ENCODE data around the gene PARN.
"Not testable (repeated sequence)": the region's sequence is repeated elsewhere in the genome, so short reads cannot be mapped to it uniquely, and the experiment has no call there.

The PARN gene

DNA sequence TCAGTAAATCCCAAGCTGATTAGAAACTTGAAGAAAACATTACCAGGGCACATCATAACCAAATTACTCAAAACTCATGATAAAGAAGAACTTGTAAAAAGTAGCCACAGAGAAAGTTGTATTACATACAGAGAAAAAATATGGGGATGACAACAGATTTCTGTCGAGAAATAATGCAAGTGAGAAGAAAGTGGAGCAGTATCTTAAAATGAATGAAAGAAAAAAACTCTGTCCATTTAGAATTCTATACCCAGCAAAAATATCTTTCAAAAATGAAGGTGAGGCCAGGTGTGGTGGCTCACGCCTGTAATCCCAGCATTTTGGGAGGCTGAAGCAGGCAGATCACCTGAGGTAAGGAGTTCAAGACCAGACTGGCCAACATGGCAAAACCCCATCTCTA is 165.9 kb downstream of the PARN start:
- DNase-seq = no peak

DNA sequence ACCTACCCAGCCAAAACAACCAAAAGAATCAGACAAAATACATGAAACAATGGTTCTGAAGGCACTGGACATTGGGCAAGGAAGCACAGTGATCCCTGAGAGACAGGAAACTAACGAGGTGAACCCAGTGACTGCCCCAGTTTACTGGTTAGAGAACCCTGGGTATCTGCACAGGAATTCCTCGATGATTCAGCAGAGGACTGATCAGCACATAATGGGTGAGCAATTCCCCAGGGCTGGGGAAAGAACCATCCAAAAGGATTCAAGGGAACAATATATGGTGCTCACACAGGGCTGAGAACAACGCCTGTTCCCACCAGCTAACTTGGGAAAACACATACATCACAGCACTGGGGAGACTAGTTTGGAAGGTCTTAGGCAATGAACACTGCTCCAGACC is 167.2 kb downstream of the PARN start:
- DNase-seq = no peak

DNA sequence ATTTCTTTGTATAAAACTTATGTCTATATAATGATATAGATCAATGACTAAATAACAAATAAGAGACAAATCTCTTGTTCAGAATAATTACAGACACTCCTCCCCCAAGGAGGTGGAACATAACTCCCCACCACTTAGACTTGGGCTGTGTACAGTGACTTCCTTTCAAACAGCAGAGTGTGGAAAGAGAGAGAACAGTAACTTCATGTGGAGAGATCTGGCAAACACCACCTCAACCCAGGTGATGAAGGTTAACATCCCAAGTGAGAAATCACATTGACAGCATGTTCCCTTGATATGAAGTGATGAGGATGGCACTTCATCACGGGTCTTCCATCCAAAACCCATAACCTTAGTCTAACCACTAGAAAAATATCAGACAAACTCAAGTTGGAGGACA is 169.3 kb downstream of the PARN start:
- no peak for DNase-seq

GRCh38 chr16:14458576-14458975 is 171.5 kb downstream of the PARN start:
- DNase-seq = no peak

- DNase-seq = no peak
Measured at GRCh38 chr16:14456793-14457481, 173.1 kb downstream of the PARN start.

DNA sequence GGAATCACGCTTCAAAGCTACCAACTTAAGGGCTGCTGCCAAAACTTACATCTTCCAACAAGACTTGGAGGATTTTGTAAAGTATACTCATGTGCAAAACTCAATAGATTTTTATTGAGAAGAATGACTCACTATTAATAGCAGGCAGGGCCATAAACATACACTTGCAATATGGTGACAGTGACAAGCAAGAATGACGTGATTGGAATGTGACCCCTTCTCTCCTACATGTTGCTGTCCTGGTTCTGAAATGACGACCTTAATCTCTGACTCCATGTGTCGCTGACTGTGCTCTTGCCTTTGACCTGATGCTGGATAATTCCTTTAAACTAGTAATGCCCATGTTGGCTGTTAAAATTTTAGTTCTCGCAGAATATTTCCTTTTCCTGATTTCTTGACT is 174.5 kb downstream of the PARN start:
- DNase-seq = no peak

DNA sequence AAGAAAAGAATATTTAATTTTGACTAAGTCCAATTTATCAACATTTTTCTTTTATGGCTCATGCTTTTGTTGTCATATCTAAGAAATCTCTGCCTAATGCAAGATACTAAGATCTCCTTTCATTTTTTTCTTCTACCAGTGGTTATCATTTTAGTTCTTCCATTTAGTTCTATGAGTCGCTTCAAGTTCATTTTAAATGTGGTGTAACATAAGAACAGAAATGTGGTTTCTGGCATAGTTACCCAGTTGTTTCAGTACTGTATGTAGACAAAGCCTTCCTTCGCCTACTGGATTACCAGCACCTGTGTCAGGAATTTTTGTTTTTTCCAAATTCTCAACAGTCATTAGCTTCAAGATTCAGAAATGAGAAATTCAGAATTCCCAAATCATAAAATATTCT is 175.7 kb downstream of the PARN start:
- DNase-seq = no peak

DNA sequence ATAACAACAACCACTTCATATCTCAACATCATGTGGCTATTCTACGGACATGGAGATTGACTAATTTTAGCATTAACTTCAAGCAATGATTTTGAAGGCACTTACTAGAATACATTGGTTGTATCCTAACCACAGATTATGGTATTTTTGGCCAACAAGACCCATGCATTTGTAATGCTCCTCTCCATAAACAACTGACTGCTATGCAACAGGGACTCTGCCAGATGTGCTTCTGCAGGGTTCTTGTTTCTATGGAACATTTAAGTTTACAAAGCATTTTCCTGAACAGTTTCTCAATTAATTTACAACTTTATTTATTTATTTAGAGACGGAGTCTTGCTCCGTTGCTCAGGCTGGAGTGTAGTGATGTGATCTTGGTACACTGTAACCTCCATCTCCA is 178.0 kb downstream of the PARN start:
- DNase-seq = no peak

- DNase-seq = no peak
Measured at GRCh38 chr16:14450846-14451245, 179.2 kb downstream of the PARN start.

DNA sequence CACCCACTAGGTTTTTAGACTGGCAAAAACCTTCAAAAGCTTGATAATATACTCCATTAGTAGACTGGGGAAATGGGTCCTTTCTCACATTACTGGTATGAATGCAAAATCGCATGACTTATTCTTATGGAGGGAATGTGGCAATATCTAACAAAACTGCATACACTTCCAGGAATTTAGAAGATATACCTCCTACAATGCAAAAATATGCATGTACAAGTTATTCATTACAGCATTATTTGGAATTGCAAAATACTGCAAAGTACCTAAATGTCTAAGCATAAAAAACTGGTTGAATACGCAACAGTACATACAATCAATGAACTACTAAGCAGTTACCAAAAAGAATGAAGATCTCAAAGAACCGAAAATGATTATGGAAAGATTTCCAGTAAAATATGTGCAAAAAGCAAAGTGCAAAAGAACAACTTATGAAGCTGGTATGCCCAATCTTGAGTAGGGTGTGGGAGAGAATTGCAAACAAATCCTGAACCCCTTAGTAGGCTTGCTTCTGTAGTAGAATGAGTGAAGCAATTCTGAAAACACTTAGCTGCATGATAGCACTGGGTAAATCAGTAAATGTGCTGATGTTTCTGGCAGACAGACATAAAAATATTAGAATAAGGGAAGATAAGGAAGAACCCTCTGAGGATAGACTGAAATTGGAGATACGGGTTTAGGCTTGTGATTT is 180.1 kb downstream of the PARN start:
- DNase-seq = no peak

GRCh38 chr16:14449334-14449733 is 180.7 kb downstream of the PARN start:
- DNase-seq = no peak

DNA sequence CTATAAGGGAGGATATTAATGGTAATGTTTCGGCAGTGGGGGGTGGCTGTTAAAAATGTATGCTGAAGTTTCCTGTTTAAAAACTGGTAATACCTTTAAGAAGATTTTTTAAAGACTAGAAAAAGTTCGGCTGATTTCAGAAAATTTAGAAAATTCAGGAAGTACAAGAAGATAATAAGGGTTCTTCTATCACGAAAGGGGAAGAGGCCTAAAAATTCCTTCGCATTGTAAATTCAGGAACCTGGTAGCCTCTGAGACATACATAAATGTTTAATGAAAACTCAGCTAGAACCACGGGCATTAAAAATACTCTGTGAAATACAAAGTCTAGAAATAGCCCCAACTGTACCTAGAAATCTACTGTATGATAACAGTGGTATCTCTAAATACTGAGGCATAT is 181.2 kb downstream of the PARN start:
- DNase-seq = no peak

GRCh38 chr16:14447783-14448182 is 182.3 kb downstream of the PARN start:
- no peak for DNase-seq

GRCh38 chr16:14446796-14447195 is 183.3 kb downstream of the PARN start:
- DNase-seq = no peak

- DNase-seq = no peak
Measured at GRCh38 chr16:14445937-14446715, 183.9 kb downstream of the PARN start.

GRCh38 chr16:14444979-14445810 is 184.9 kb downstream of the PARN start:
- DNase-seq = no peak

DNA sequence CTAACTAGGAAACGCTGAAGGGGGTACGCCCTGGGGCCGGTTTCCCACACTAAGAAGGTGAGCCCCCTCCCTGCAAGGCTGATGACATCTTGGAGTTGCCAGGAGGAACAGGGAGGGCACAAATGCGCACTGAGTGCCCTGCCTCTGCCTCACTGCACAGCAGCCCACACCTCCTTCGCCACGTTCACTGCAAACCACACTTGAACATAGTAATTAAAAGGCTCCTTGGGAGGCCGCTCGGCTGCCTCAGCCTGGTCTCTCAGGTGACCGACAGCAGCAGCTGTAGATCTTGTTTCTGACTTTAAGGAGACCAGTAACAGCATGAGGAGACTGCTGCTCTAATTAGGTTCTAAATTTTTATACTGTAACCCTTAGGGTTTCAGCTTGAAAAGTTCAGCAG is 188.5 kb downstream of the PARN start:
- DNase-seq = not testable (repeated sequence)

DNA sequence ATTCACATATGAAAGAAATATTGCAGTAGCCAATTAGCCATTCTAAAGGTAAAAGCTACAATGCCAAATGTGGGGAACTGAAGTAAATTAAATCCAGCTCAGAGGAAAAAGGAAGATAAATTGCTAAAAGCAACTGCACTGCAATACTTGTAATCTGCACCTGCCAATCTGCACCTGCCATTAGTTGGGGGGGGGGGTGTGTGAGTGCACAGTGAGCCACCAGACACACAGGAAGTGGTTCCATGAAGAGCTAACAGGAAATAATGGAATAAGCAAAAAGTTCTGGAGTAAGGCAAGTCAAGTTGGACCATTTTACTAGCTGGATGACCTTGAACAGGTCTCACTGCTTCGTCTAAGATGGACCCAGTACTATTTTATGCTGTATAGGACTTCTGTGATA is 191.8 kb downstream of the PARN start:
- no peak for DNase-seq

DNA sequence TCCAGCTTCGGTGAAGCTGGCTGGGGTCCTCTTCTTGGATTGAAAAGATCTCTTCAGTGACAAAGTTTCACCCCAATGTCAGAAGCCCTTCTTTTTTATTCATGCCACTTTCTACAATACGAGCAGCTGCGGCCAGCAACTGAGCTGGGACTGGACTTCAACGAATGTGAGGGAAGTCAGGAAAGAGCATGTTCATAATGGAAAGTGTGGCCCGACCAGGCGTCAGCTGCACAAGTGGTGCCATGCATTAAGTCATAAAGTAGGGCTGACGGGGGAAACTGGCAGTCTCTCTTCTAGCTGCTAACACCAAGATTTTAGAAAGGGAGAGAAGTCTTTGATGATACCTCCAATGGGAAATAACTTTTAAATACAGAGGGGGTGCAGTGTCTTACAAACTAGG is 192.6 kb downstream of the PARN start:
- no peak for DNase-seq

GRCh38 chr16:14436401-14436955 is 193.6 kb downstream of the PARN start:
- DNase-seq = peak; percentile 62

GRCh38 chr16:14434860-14435259 is 195.2 kb downstream of the PARN start:
- DNase-seq = peak; percentile 13

GRCh38 chr16:14428971-14429637 is 201.0 kb downstream of the PARN start:
- DNase-seq = not testable (repeated sequence)
